Activated naive CD4-positive, alpha-beta T cell treated with anti-CD3 and anti-CD28 coated beads, Interleukin-2, amount 50 U/mL, for 72 hours (primary cell): Measurements from ENCODE around the gene MRPL27. TPM values are rescaled to one million over a fixed set of nuclear protein-coding genes. Genes with fewer than 3 reads are reported as not detected.

Experiments
- total RNA-seq, 2 donors: library from RNA; stranded (reverse); gene quantifications; one replicate each; pipeline ENCODE4 v1.2.3, GENCODE V29; 2022

MRPL27 gene
- total RNA-seq, 2 donors from 2014 or later = 63.6 to 91.4 TPM

Other genes starting within 250 kb of the MRPL27 start
- 1 to 10 TPM; 1.3 to 4.4 TPM for gene SAMD14, start 243.0 kb downstream of the MRPL27 start, total RNA-seq
- gene PPP1R9B, start 222.5 kb downstream of the MRPL27 start, total RNA-seq = 100 to 1,000 TPM in 1 of 2 donors, 10 to 100 TPM in 1; 74.4 to 112 TPM
- under 1 TPM; 0.31 to 0.41 TPM for gene SGCA, start 207.2 kb downstream of the MRPL27 start, total RNA-seq
- gene COL1A1, start 171.6 kb downstream of the MRPL27 start, total RNA-seq = 1 to 10 TPM in 1 of 2 donors, under 1 TPM in 1; 0.48 to 3.0 TPM
- gene TMEM92, start 98.7 kb downstream of the MRPL27 start, total RNA-seq = under 1 TPM in 1 of 2 donors, not detected in 1; 0.39 TPM
- 10 to 100 TPM; 31.5 to 32.7 TPM for gene XYLT2, start 27.1 kb downstream of the MRPL27 start, total RNA-seq
- gene EME1, start within 50 bp of the MRPL27 start, total RNA-seq = 100 to 1,000 TPM in 1 of 2 donors, 10 to 100 TPM in 1; 45.9 to 101 TPM
- 10 to 100 TPM; 40.3 to 66.7 TPM for gene LRRC59, start 24.3 kb upstream of the MRPL27 start, total RNA-seq
- gene ACSF2, start 53.0 kb upstream of the MRPL27 start, total RNA-seq = 10 to 100 TPM; 23.6 to 27.3 TPM
- gene CHAD, start 95.7 kb upstream of the MRPL27 start, total RNA-seq = not detected
- 10 to 100 TPM; 24.4 to 51.0 TPM for gene RSAD1, start 105.7 kb upstream of the MRPL27 start, total RNA-seq
- 1 to 10 TPM in 1 of 2 donors, under 1 TPM in 1; 0.30 to 1.6 TPM for gene MYCBPAP, start 135.3 kb upstream of the MRPL27 start, total RNA-seq
- gene EPN3, start 159.6 kb upstream of the MRPL27 start, total RNA-seq = not detected
- 10 to 100 TPM; 11.4 to 18.6 TPM for gene SPATA20, start 174.0 kb upstream of the MRPL27 start, total RNA-seq
- under 1 TPM in 1 of 2 donors, not detected in 1; 0.14 TPM for gene CACNA1G, start 187.5 kb upstream of the MRPL27 start, total RNA-seq